ENCODE results near the gene CYTH1. TPM values are rescaled to one million over a fixed set of nuclear protein-coding genes. Genes with fewer than 3 reads are reported as not detected.

Gene CYTH1
- total RNA-seq, 1 donor from 2014 or later = 25.0 TPM

GRCh38 chr17:78670850-78671725 lies 111.0 kb downstream of the CYTH1 start:
- peaks cover 22% of the 10 kb centered on the region for H3K36me3 Mint-ChIP-seq (ENCODE audit: low read depth, unreplicated experiment)
- H3K79me2 ChIP-seq (ENCODE audit: insufficient read depth, low read length) = no peaks in the 10 kb centered on the region
- no peak overlapping the region for H2AFZ ChIP-seq (ENCODE audit: low read depth, low read length)
- H3K27ac Mint-ChIP-seq (ENCODE audit: unreplicated experiment) = no peak overlapping the region
- H3K9ac ChIP-seq (ENCODE audit: low read length) = no peak overlapping the region
- no peak overlapping the region for H3K4me3 Mint-ChIP-seq (ENCODE audit: unreplicated experiment)
- peaks cover 5% of the 10 kb centered on the region for H3K4me1 Mint-ChIP-seq (ENCODE audit: low read depth, unreplicated experiment)
- FAIRE-seq = no peak
- H3K4me2 ChIP-seq (ENCODE audit: low read length) = no peak overlapping the region
- H3K4me1 ChIP-seq (ENCODE audit: insufficient read depth, low read length) = peaks cover 2% of the 10 kb centered on the region
- no peak for DNase-seq (ENCODE audit: low read depth)
- H3K27ac ChIP-seq (ENCODE audit: low read depth, low read length) = no peak overlapping the region
- no peaks in the 10 kb centered on the region for H3K27me3 ChIP-seq (ENCODE audit: insufficient read depth, low read length)
- H3K4me3 ChIP-seq (ENCODE audit: insufficient read depth, low read depth, low read length) = no peak overlapping the region
- H3K27me3 Mint-ChIP-seq (ENCODE audit: low read depth, unreplicated experiment) = no peaks in the 10 kb centered on the region
- H3K36me3 ChIP-seq (ENCODE audit: insufficient read depth, low read length) = no peaks in the 10 kb centered on the region
- TF ChIP-seq EZH2 (IDR thresholded peaks at IDR 0.05; ENCODE audit: insufficient read depth, low read length) = no peak
- TF ChIP-seq CTCF (IDR thresholded peaks at IDR 0.05; ENCODE audit: insufficient read depth, low read depth, low read length) = no peak
- no peaks in the 10 kb centered on the region for H4K20me1 ChIP-seq (ENCODE audit: insufficient read depth, low read length)
- no peaks in the 10 kb centered on the region for H3K9me3 ChIP-seq (ENCODE audit: insufficient read depth, low read depth, low read length)
- peaks cover 3% of the 10 kb centered on the region for H3K9me3 Mint-ChIP-seq (ENCODE audit: unreplicated experiment)

- no peak for TF ChIP-seq EZH2 (IDR thresholded peaks at IDR 0.05; ENCODE audit: insufficient read depth, low read length)
- TF ChIP-seq CTCF (IDR thresholded peaks at IDR 0.05; ENCODE audit: insufficient read depth, low read depth, low read length) = no peak
- peaks cover 7% of the 10 kb centered on the region for H3K27me3 Mint-ChIP-seq (ENCODE audit: low read depth, unreplicated experiment)
- Histone ChIP-seq H3K4me3 (ENCODE audit: insufficient read depth, low read depth, low read length) (no peak overlapping the region), H3K27me3 (ENCODE audit: insufficient read depth, low read length) (no peaks in the 10 kb centered on the region), H3K27ac (ENCODE audit: low read depth, low read length) (no peak overlapping the region), H4K20me1 (ENCODE audit: insufficient read depth, low read length) (no peaks in the 10 kb centered on the region), H3K4me2 (ENCODE audit: low read length) (no peak overlapping the region), H3K4me1 (ENCODE audit: insufficient read depth, low read length) (peaks cover 4% of the 10 kb centered on the region), H3K9me3 (ENCODE audit: insufficient read depth, low read depth, low read length) (no peaks in the 10 kb centered on the region), H3K9ac (ENCODE audit: low read length) (no peak overlapping the region), H2AFZ (ENCODE audit: low read depth, low read length) (no peak overlapping the region), H3K36me3 (ENCODE audit: insufficient read depth, low read length) (no peaks in the 10 kb centered on the region), H3K79me2 (ENCODE audit: insufficient read depth, low read length) (no peaks in the 10 kb centered on the region)
- H3K4me1 Mint-ChIP-seq (ENCODE audit: low read depth, unreplicated experiment) = peaks cover 11% of the 10 kb centered on the region
- no peak overlapping the region for H3K4me3 Mint-ChIP-seq (ENCODE audit: unreplicated experiment)
- peaks cover 22% of the 10 kb centered on the region for H3K36me3 Mint-ChIP-seq (ENCODE audit: low read depth, unreplicated experiment)
- DNase-seq (ENCODE audit: low read depth) (no peak), FAIRE-seq (no peak)
- H3K27ac Mint-ChIP-seq (ENCODE audit: unreplicated experiment) = no peak overlapping the region
- peaks cover 3% of the 10 kb centered on the region for H3K9me3 Mint-ChIP-seq (ENCODE audit: unreplicated experiment)
Measured at GRCh38 chr17:78669975-78670518, 112.0 kb downstream of the CYTH1 start.

Data from astrocyte (in vitro differentiated cells and primary cell).